HEK293 (cell line): ENCODE measurements around the gene MTARC2.

Experiments used
- ZEB2 ChIP-seq: fragments of 450-650 bp; formaldehyde crosslinking; IDR thresholded peaks from 2 replicates; pipeline ENCODE4 v1.5.1; 2016; ENCODE audit warnings: missing biosample characterization, missing genetic modification characterization
- ZNF121 ChIP-seq: fragments of 450-650 bp; formaldehyde crosslinking; IDR thresholded peaks from 2 replicates; pipeline ENCODE4 v1.5.1; 2016; ENCODE audit warnings: missing biosample characterization, missing genetic modification characterization
- ZNF157 ChIP-seq: fragments of 450-650 bp; formaldehyde crosslinking; IDR thresholded peaks from 2 replicates; pipeline ENCODE4 v1.5.1; 2016; ENCODE audit warnings: missing biosample characterization, missing genetic modification characterization
- ZNF785 ChIP-seq: fragments of 450-650 bp; formaldehyde crosslinking; IDR thresholded peaks from 2 replicates; pipeline ENCODE4 v1.5.1; 2016; ENCODE audit warnings: missing biosample characterization, missing genetic modification characterization
- TF ChIP-seq, protein P1 (sequence below): fragments of 450-650 bp; formaldehyde crosslinking; IDR thresholded peaks from 2 replicates; pipeline ENCODE4 v1.5.1; 2016; ENCODE audit warnings: missing biosample characterization, missing genetic modification characterization

DNA sequence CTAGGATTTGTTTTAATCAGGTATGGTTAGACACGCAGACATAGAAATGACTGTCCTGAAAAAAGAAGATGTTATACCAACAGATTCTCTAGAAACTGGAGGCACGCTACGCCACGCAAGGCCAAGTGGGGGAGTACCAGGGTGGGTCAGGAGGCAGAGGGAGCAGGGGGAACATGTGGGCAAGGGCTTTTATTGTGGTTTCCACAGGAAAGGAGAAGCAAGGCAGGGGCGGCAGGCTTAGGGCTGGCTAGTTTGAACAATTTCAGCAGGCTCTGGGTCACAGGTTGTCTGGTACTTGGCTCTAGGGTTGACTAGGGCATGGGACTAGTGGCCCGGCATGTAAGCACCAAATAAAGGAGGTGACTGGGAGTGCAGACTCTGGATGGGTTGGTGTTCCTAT, 7.2 kb downstream of the MTARC2 start:
- TF ChIP-seq ZEB2 (tag by site-specific recombination) = no peak
- no peak for TF ChIP-seq ZNF121 (tag by site-specific recombination)
- no peak for TF ChIP-seq ZNF785 (tag by site-specific recombination)
- TF ChIP-seq ZNF157 = no peak
- TF ChIP-seq, protein P1, sequence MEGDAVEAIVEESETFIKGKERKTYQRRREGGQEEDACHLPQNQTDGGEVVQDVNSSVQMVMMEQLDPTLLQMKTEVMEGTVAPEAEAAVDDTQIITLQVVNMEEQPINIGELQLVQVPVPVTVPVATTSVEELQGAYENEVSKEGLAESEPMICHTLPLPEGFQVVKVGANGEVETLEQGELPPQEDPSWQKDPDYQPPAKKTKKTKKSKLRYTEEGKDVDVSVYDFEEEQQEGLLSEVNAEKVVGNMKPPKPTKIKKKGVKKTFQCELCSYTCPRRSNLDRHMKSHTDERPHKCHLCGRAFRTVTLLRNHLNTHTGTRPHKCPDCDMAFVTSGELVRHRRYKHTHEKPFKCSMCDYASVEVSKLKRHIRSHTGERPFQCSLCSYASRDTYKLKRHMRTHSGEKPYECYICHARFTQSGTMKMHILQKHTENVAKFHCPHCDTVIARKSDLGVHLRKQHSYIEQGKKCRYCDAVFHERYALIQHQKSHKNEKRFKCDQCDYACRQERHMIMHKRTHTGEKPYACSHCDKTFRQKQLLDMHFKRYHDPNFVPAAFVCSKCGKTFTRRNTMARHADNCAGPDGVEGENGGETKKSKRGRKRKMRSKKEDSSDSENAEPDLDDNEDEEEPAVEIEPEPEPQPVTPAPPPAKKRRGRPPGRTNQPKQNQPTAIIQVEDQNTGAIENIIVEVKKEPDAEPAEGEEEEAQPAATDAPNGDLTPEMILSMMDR (tag by site-specific recombination) = no peak
